H1 (cell line): ENCODE results near the gene DDI1. TPM values are rescaled to one million over a fixed set of nuclear protein-coding genes. Genes with fewer than 3 reads are reported as not detected.

Experiments used
- KDM4A ChIP-seq: IDR thresholded peaks from one replicate; pipeline ENCODE4 v1.7.1; 2012; ENCODE audit warnings: low read depth, mild to moderate bottlenecking, moderate library complexity, low read length, inconsistent platforms; ENCODE audit not compliant: severe bottlenecking
- POLR2AphosphoS5 ChIP-seq: IDR thresholded peaks from 2 replicates; pipeline ENCODE4 v1.6.1; 2011; ENCODE audit warnings: low read depth, low read length
- POU5F1 ChIP-seq: IDR thresholded peaks from 2 replicates; pipeline ENCODE4 v1.6.1; 2011; ENCODE audit warnings: low read depth, mild to moderate bottlenecking, low read length, moderate library complexity
- SUZ12 ChIP-seq: fragments of 200-600 bp; sonication (generic); IDR thresholded peaks from 2 replicates; pipeline ENCODE4 v1.6.1; 2012; ENCODE audit warnings: mild to moderate bottlenecking, inconsistent platforms, low read length, moderate library complexity, mixed read lengths
- ZNF274 ChIP-seq: IDR thresholded peaks from 2 replicates; pipeline ENCODE4 v1.7.0; 2012; ENCODE audit warnings: low read length, borderline replicate concordance; ENCODE audit errors: extremely low read depth
- polyA plus RNA-seq, 7 experiments: library from polyadenylated mRNA; depleted of rRNA in 3 of 7; stranded (reverse) in 5 of 7; unstranded in 2 of 7; fragments of >200 nt in 5 of 7; fragments of 200-250 nt in 2 of 7; gene quantifications; 1 replicate in 5 of 7; 2 replicates in 1 of 7; 4 replicates in 1 of 7; pipeline versions ENCODE4 v1.2.1 to v1.2.3, GENCODE V29; 2011 to 2013; ENCODE audit warnings: missing spikeins in 2 of 7, mixed read lengths in 2 of 7
- total RNA-seq: library from RNA; stranded (reverse); fragmentation: NEBNext Ultra II Directional; extraction: Animal tissue kit (Norgen Biotek cat#: 25700); gene quantifications from 2 replicates; pipeline ENCODE4 v1.2.1, GENCODE V29; 2021
- TF ChIP-seq, protein P1 (sequence below): IDR thresholded peaks from 2 replicates; pipeline ENCODE4 v1.6.1; 2012; ENCODE audit warnings: inconsistent platforms

The DDI1 gene
- total and polyA plus RNA-seq, 2 of the 8 experiments (the other 6 are each of a cell fraction or from before 2014, with no cell fraction given): not detected

DNA sequence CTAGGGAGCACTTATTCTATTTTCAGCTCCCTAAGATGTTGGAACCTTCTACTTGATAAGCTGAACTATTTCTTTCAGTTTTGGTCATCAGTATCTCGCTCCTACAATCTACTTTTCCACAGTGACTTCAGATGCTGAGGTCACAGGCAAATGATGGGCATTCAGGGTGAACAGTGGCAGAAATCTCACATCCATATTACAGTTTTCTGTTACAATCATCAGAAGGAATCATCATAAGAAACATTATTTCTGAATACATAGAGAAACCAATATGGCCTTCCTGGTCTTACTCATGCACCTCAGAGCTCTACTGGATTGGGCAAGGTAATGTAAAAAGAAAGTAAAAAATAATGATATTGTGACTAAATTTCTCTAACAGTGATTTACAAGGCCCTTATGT lies 39.4 kb upstream of the DDI1 start (continued):
- TF ChIP-seq ZNF274 (no peak), POU5F1 (no peak), KDM4A (no peak), POLR2AphosphoS5 (no peak), SUZ12 (no peak)
- TF ChIP-seq, protein P1, sequence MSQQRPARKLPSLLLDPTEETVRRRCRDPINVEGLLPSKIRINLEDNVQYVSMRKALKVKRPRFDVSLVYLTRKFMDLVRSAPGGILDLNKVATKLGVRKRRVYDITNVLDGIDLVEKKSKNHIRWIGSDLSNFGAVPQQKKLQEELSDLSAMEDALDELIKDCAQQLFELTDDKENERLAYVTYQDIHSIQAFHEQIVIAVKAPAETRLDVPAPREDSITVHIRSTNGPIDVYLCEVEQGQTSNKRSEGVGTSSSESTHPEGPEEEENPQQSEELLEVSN: no peak
- TF ChIP-seq, all 59 proteins: peak for 0
